Nephron (organoid): ENCODE data around the gene EGF.

Source experiments
- H3K27ac Mint-ChIP-seq, 3 experiments: 2 replicates each; pipeline ENCODE4 v1.8.0; 2020; ENCODE audit warnings: mixed read lengths in 3 of 3, mild to moderate bottlenecking in 2 of 3, moderate library complexity in 1 of 3
- H3K27me3 Mint-ChIP-seq: 2 replicates; pipeline ENCODE4 v1.8.0; 2021; ENCODE audit warnings: low read depth, mild to moderate bottlenecking, moderate library complexity, mixed read lengths
- H3K36me3 Mint-ChIP-seq: 2 replicates; pipeline ENCODE4 v1.8.0; 2020; ENCODE audit warnings: low read depth, mixed read lengths
- H3K4me1 Mint-ChIP-seq: 2 replicates; pipeline ENCODE4 v1.8.0; 2020; ENCODE audit warnings: mixed read lengths
- H3K4me3 Mint-ChIP-seq, 3 experiments: 2 replicates each; pipeline ENCODE4 v1.8.0; 2020; ENCODE audit warnings: mild to moderate bottlenecking in 3 of 3, mixed read lengths in 3 of 3, moderate library complexity in 2 of 3
- H3K9me3 Mint-ChIP-seq: 2 replicates; pipeline ENCODE4 v1.8.0; 2020; ENCODE audit warnings: mixed read lengths
- CTCF ChIP-seq, 3 experiments: fragments of 200-600 bp; sonication (generic); IDR thresholded peaks; one replicate each; pipeline ENCODE4 v1.5.0; 2021; ENCODE audit warnings: antibody characterized with exemption in 3 of 3; ENCODE audit not compliant: unreplicated experiment in 3 of 3

EGF gene

GRCh38 chr4:109989044-109989443 is 76.4 kb downstream of the EGF start:
- no peaks in the 10 kb centered on the region for H3K27me3 Mint-ChIP-seq
- no peaks in the 10 kb centered on the region for H3K36me3 Mint-ChIP-seq
- peaks cover 46% of the 10 kb centered on the region for H3K4me1 Mint-ChIP-seq
- TF ChIP-seq CTCF (IDR thresholded peaks at IDR 0.05; ENCODE audit: unreplicated experiment in 3 of 3) = no peak
- no peak overlapping the region for H3K4me3 Mint-ChIP-seq
- H3K9me3 Mint-ChIP-seq = no peaks in the 10 kb centered on the region
- peak overlapping the region in 1 of 3 experiments; percentile 60 for H3K27ac Mint-ChIP-seq

GRCh38 chr4:109989618-109990017 is 76.9 kb downstream of the EGF start:
- peak overlapping the region in 1 of 3 experiments; percentile 60 for H3K27ac Mint-ChIP-seq
- no peak for TF ChIP-seq CTCF (IDR thresholded peaks at IDR 0.05; ENCODE audit: unreplicated experiment in 3 of 3)
- H3K4me3 Mint-ChIP-seq = no peak overlapping the region
- H3K4me1 Mint-ChIP-seq = peaks cover 46% of the 10 kb centered on the region
- no peaks in the 10 kb centered on the region for H3K9me3 Mint-ChIP-seq
- no peaks in the 10 kb centered on the region for H3K27me3 Mint-ChIP-seq
- no peaks in the 10 kb centered on the region for H3K36me3 Mint-ChIP-seq

GRCh38 chr4:109990261-109991257 is 77.9 kb downstream of the EGF start:
- Mint-ChIP-seq H3K36me3 (no peaks in the 10 kb centered on the region), H3K27me3 (peaks cover 6% of the 10 kb centered on the region), H3K27ac (no peak overlapping the region), H3K9me3 (no peaks in the 10 kb centered on the region), H3K4me1 (peaks cover 42% of the 10 kb centered on the region), H3K4me3 (no peak overlapping the region)
- TF ChIP-seq CTCF (IDR thresholded peaks at IDR 0.05; ENCODE audit: unreplicated experiment in 3 of 3) = no peak

DNA sequence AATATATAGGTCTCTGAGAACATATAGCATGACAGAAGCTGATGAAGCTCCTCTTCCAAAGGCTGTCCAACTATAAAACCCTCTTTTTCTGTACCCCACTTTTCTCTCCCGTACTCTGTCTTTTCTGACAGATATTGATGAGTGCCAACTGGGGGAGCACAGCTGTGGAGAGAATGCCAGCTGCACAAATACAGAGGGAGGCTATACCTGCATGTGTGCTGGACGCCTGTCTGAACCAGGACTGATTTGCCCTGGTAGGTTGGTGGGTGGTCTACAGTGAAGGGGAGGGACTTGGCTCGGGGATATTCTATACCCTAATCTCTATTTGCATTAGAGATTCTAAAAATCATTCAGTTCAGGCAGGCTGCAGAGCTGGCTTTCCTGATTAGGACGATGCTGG is 80.4 kb downstream of the EGF start:
- Mint-ChIP-seq H3K9me3 (no peaks in the 10 kb centered on the region), H3K27ac (peak overlapping the region in 2 of 3 experiments; percentile 54 to 59), H3K36me3 (no peaks in the 10 kb centered on the region), H3K27me3 (peaks cover 12% of the 10 kb centered on the region), H3K4me1 (peaks cover 28% of the 10 kb centered on the region), H3K4me3 (no peak overlapping the region)
- no peak for TF ChIP-seq CTCF (IDR thresholded peaks at IDR 0.05; ENCODE audit: unreplicated experiment in 3 of 3)

GRCh38 chr4:109994415-109994827 is 81.7 kb downstream of the EGF start:
- H3K27ac Mint-ChIP-seq = no peak overlapping the region
- no peak overlapping the region for H3K4me3 Mint-ChIP-seq
- no peaks in the 10 kb centered on the region for H3K36me3 Mint-ChIP-seq
- H3K27me3 Mint-ChIP-seq = peaks cover 12% of the 10 kb centered on the region
- TF ChIP-seq CTCF (IDR thresholded peaks at IDR 0.05; ENCODE audit: unreplicated experiment in 3 of 3) = no peak
- no peaks in the 10 kb centered on the region for H3K9me3 Mint-ChIP-seq
- H3K4me1 Mint-ChIP-seq = peaks cover 21% of the 10 kb centered on the region
